Measurements from ENCODE around the gene ANGPTL4. TPM values are rescaled to one million over a fixed set of nuclear protein-coding genes. Genes with fewer than 3 reads are reported as not detected.

ANGPTL4 gene

Small RNAs within 50 kb of the gene (small RNA-seq; reads per million reads assigned to genes)
- gene MIR4999 (ENCODE audit: low read depth) = not detected

Measured in mesenchymal stem cell (in vitro differentiated cells and primary cell).